ENCODE measurements around the gene ARIH2.
A peak's percentile ranks its signal among the peaks of the same experiment; 100 is the strongest.
"Not testable (repeated sequence)": the region's sequence is repeated elsewhere in the genome, so short reads cannot be mapped to it uniquely, and the experiment has no call there.

The ARIH2 gene

GRCh38 chr3:48918388-48919214, at the start of gene ARIH2:
TSS of gene ARIH2 (plus strand) at chr3:48918842. CDS start at chr3:48927559, 8,717 bp downstream.
- peak; percentile 55 for DNase-seq

GRCh38 chr3:48877671-48878070, 41.0 kb upstream of the ARIH2 start:
- no peak for DNase-seq

GRCh38 chr3:48879307-48879993, 39.2 kb upstream of the ARIH2 start:
- DNase-seq, result no peak

GRCh38 chr3:48879994-48880377, 38.7 kb upstream of the ARIH2 start:
- no peak for DNase-seq

GRCh38 chr3:48881006-48881405, 37.6 kb upstream of the ARIH2 start:
- no peak for DNase-seq

GRCh38 chr3:48881652-48882114, 37.0 kb upstream of the ARIH2 start:
- no peak for DNase-seq

GRCh38 chr3:48885753-48886152, 32.9 kb upstream of the ARIH2 start:
- DNase-seq, result no peak

GRCh38 chr3:48891606-48892005, 27.0 kb upstream of the ARIH2 start:
- DNase-seq, result no peak

- DNase-seq, result no peak
Observed at GRCh38 chr3:48894516-48894915, 24.1 kb upstream of the ARIH2 start.

- no peak for DNase-seq
Observed at GRCh38 chr3:48896936-48897335, 21.7 kb upstream of the ARIH2 start.

GRCh38 chr3:48897460-48898376, 20.9 kb upstream of the ARIH2 start:
- DNase-seq, result no peak

- peak; percentile 47 for DNase-seq
Observed at GRCh38 chr3:48898383-48899234, 20.0 kb upstream of the ARIH2 start, which contains the start of gene SLC25A20. TSS of gene SLC25A20 (minus strand) at chr3:48898882. CDS start at chr3:48898794, 88 bp downstream.

GRCh38 chr3:48899273-48899672, 19.4 kb upstream of the ARIH2 start:
- no peak for DNase-seq

- not testable (repeated sequence) for DNase-seq
Observed at GRCh38 chr3:48907026-48907425, 11.6 kb upstream of the ARIH2 start.

GRCh38 chr3:48915296-48915695, 3.3 kb upstream of the ARIH2 start:
- no peak for DNase-seq

GRCh38 chr3:48919215-48920138, 835 bp downstream of the ARIH2 start:
- DNase-seq, result peak; percentile 35

- DNase-seq, result no peak
Observed at GRCh38 chr3:48926425-48927392, 8.1 kb downstream of the ARIH2 start.

GRCh38 chr3:48927928-48928327, 9.3 kb downstream of the ARIH2 start:
- no peak for DNase-seq

- no peak for DNase-seq
Observed at GRCh38 chr3:48928679-48929078, 10.0 kb downstream of the ARIH2 start.

All from NCI-H2171 (cell line).